GM12801 (cell line): ENCODE measurements around the gene DUXA.

Experiments
- TF ChIP-seq, protein P1 (sequence below): IDR thresholded peaks from one replicate; pipeline ENCODE4 v1.5.1; 2011; ENCODE audit warnings: control low read depth; ENCODE audit not compliant: insufficient read length; ENCODE audit errors: extremely low read depth

Gene DUXA

DNA sequence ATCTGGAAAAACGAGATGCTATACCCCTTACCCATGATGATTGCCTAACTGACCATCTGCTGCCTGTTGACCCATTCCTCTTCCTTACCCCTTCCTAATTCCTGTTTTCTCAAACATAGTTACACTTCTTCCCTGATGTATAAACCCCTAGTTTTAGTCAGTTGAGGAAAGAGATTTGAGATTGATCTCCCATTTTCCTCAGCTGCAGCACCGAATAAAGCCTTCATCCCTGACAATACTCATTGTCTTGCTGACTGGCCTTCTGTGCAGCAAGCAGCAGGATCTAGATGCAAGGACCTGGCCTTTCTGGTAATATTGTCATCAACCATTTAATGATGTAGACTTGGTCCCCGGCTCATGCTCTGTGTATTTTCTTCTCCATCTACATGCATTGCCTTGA lies 23.0 kb upstream of the DUXA start:
- TF ChIP-seq, protein P1, sequence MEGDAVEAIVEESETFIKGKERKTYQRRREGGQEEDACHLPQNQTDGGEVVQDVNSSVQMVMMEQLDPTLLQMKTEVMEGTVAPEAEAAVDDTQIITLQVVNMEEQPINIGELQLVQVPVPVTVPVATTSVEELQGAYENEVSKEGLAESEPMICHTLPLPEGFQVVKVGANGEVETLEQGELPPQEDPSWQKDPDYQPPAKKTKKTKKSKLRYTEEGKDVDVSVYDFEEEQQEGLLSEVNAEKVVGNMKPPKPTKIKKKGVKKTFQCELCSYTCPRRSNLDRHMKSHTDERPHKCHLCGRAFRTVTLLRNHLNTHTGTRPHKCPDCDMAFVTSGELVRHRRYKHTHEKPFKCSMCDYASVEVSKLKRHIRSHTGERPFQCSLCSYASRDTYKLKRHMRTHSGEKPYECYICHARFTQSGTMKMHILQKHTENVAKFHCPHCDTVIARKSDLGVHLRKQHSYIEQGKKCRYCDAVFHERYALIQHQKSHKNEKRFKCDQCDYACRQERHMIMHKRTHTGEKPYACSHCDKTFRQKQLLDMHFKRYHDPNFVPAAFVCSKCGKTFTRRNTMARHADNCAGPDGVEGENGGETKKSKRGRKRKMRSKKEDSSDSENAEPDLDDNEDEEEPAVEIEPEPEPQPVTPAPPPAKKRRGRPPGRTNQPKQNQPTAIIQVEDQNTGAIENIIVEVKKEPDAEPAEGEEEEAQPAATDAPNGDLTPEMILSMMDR: no peak

DNA sequence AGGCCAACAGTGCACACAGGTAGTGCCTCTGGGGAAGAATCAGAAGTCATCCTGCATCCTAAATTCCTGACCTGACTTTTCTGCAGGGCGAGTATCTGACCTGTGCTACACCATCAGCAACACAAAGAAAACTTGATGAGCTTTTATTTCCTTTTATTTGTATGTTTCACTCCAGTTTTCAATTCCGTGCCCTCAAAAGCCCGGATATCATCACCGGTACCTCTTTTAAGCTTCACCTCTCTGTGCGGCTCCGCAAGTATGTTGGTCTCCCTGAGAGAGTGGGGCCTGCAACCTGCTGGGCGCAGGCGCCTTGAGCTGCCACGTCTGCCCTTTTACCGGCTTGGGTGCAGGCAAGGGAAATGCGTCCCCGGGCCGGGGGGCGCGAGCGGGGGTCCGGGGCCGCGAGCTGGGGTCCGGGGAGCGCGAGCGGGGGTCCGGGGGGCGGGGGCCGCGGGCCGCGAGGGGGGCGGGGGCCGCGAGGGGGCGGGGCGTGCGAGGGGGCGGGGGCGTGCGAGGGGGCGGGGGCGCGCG lies 4.3 kb upstream of the DUXA start:
- TF ChIP-seq, protein P1: no peak

GRCh38 chr19:57165846-57166245 lies 1.4 kb downstream of the DUXA start:
- TF ChIP-seq, protein P1: no peak

DNA sequence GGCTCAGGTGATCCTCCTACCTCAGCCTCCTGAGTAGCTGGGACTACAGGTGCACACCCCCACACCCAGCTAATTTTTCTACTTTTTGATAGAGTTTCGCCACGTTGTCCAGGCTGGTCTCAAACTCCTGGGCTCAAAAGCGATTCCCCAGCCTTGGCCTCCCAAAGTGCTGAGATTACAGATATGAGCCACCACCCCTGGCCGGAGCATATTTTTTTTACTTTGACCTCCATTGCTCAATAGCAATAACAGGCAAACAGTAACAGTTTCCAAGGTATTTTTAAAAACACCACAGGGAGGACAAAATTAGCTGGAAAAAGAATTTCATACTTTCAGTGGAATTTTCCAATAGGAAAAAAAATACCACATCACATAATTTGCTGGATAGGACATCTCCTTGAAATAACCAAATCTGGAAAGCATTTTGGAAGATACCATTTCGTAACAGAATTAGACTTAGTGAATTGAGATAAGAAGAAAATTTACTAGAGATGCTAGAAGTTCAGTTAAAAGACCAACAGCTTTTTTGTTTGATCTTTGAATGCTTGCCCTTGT lies 5.2 kb downstream of the DUXA start:
- TF ChIP-seq, protein P1: no peak

DNA sequence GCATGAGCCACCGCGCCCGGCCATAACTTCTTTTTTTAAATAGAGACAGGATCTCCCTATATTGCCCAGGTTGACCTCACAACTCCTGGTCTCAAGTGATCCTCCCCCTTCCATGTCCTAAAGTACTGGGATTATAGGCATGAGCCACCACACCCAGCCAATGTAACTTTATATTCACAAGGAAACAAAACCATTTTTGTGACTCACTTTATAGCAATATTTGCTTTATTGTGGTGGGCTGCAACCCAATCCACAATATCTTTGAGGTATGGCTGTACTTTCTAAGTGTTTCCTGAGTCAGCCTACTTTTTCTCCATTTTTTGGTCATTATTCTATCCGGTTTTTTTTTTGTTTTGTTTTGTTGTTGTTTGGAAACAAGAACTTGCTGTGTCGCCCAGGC lies 14.4 kb downstream of the DUXA start:
- TF ChIP-seq, protein P1: no peak

- TF ChIP-seq, protein P1: no peak
Observed at GRCh38 chr19:57141699-57142098, 25.6 kb downstream of the DUXA start.

DNA sequence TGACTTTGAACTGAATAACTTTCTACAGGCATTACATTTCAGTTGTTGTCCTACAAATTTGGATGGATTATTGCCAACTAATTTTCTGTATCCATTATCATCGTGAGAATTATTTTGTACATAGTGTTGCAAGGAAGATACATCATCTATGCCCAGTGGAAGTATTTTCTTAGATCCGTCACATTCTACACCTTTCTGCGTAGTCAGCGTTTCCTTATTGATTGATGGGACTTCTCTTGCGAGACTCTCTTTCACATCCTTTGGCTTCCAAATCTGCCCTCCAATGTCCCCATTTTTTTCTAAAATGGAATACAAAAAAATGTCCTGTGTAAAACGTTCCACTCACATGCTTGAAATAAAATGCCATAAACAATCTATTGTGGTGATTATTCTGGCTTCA lies 31.5 kb downstream of the DUXA start:
- TF ChIP-seq, protein P1: no peak
